Thyroid gland (tissue), 4 donors: ENCODE results near the gene RAX. TPM values are rescaled to one million over a fixed set of nuclear protein-coding genes. Genes with fewer than 3 reads are reported as not detected.

ENCODE experiments used
- DNase-seq, 2 donors: peaks; one replicate each; pipeline ENCODE4 v3.0.0-alpha.2; 2019
- H3K27ac ChIP-seq, 3 donors: fragments of 200-600 bp; sonication (generic); 1 replicate in 2 of 3; 2 replicates in 1 of 3; pipeline ENCODE4 v1.5.1; 2016 to 2019; ENCODE audit warnings: mild to moderate bottlenecking in 1 of 3, moderate library complexity in 1 of 3
- H3K27me3 ChIP-seq: fragments of 200-600 bp; sonication (generic); one replicate; pipeline ENCODE4 v1.5.1; 2019
- H3K36me3 ChIP-seq, 2 donors: fragments of 200-600 bp; sonication (generic); one replicate each; pipeline ENCODE4 v1.5.1; 2016 to 2019
- H3K4me1 ChIP-seq, 2 donors: fragments of 200-600 bp; sonication (generic); one replicate each; pipeline ENCODE4 v1.5.1; 2017 to 2019
- H3K4me3 ChIP-seq, 3 donors: fragments of 200-600 bp; sonication (generic); replicated peaks in 1 of 3; 1 replicate in 2 of 3; 2 replicates in 1 of 3; pipeline ENCODE4 v1.5.1; 2016; ENCODE audit warnings: mild to moderate bottlenecking in 1 of 3
- H3K9me3 ChIP-seq: fragments of 200-600 bp; sonication (generic); one replicate; pipeline ENCODE4 v1.5.1; 2017
- CTCF ChIP-seq, 6 experiments: fragments of 200-600 bp in 3 of 6; fragments of 450-650 bp in 3 of 6; sonication (generic) in 3 of 6; IDR thresholded peaks; one replicate each; pipeline ENCODE4 v1.5.1; 2016 to 2019; ENCODE audit warnings: antibody characterized with exemption in 6 of 6, mild to moderate bottlenecking in 2 of 6, inconsistent platforms in 1 of 6, moderate library complexity in 1 of 6
- POLR2A ChIP-seq, 2 donors: fragments of 450-650 bp; IDR thresholded peaks; one replicate each; pipeline ENCODE4 v1.6.1; 2017; ENCODE audit warnings: antibody characterized with exemption in 2 of 2, mild to moderate bottlenecking in 2 of 2, moderate library complexity in 1 of 2
- WGBS, 2 donors: methylation state at CpG; one replicate each; pipeline ENCODE4 v1.1.5; 2017; 5-methylcytosine and 5-hydroxymethylcytosine counted together
- intact Hi-C: fragments of 100-400 bp; cut with DNase I; formaldehyde crosslinking; loops from one replicate; pipeline ENCODE4 v1.15.1; 2023
- total RNA-seq, 4 donors: library from RNA; depleted of rRNA; stranded (reverse); fragments of >200 nt; gene quantifications; one replicate each; pipeline ENCODE4 v1.2.3, GENCODE V29; 2016

RAX gene
- total RNA-seq, 4 donors from 2014 or later = not detected

- intact Hi-C loops = no loop called here
- H3K27ac ChIP-seq = no peak overlapping the region
- H3K9me3 ChIP-seq = no peaks in the 10 kb centered on the region
- no peak overlapping the region for H3K4me3 ChIP-seq
- WGBS, 2 donors = 95 to 96% methylated on average over 2 of the region's 2 CpGs
- H3K27me3 ChIP-seq = no peaks in the 10 kb centered on the region
- H3K4me1 ChIP-seq = no peaks in the 10 kb centered on the region
- DNase-seq = no peak
- TF ChIP-seq CTCF (IDR thresholded peaks at IDR 0.05) (no peak), POLR2A (IDR thresholded peaks at IDR 0.05) (no peak)
- H3K36me3 ChIP-seq = no peaks in the 10 kb centered on the region
Measured at GRCh38 chr18:59229191-59229590, 44.1 kb downstream of the RAX start.

- H3K27me3 ChIP-seq = no peaks in the 10 kb centered on the region
- H3K27ac ChIP-seq = no peak overlapping the region
- H3K4me1 ChIP-seq = no peaks in the 10 kb centered on the region
- intact Hi-C loops = no loop called here
- 54 to 62% methylated on average over 1 of the region's 1 CpG for WGBS, 2 donors
- no peak for TF ChIP-seq CTCF (IDR thresholded peaks at IDR 0.05)
- no peaks in the 10 kb centered on the region for H3K9me3 ChIP-seq
- no peaks in the 10 kb centered on the region for H3K36me3 ChIP-seq
- H3K4me3 ChIP-seq = no peak overlapping the region
- DNase-seq = no peak
Measured at GRCh38 chr18:59228351-59228750, 44.9 kb downstream of the RAX start.

- Histone ChIP-seq H3K4me3 (no peak overlapping the region), H3K27ac (no peak overlapping the region), H3K36me3 (no peaks in the 10 kb centered on the region), H3K27me3 (peaks cover 18% of the 10 kb centered on the region), H3K9me3 (no peaks in the 10 kb centered on the region), H3K4me1 (peaks cover 0 to 14% of the 10 kb centered on the region in 2 donors)
- 64 to 78% methylated on average over 2 of the region's 2 CpGs for WGBS, 2 donors
- intact Hi-C loops = no loop called here
- TF ChIP-seq CTCF (IDR thresholded peaks at IDR 0.05) (no peak), POLR2A (IDR thresholded peaks at IDR 0.05) (no peak)
- no peak for DNase-seq
Measured at GRCh38 chr18:59222341-59222740, 50.9 kb downstream of the RAX start.

- DNase-seq = no peak
- no peak overlapping the region for H3K4me3 ChIP-seq
- peaks cover 18% of the 10 kb centered on the region for H3K27me3 ChIP-seq
- intact Hi-C loops = no loop called here
- no peaks in the 10 kb centered on the region for H3K9me3 ChIP-seq
- peaks cover 0 to 14% of the 10 kb centered on the region in 2 donors for H3K4me1 ChIP-seq
- H3K36me3 ChIP-seq = no peaks in the 10 kb centered on the region
- TF ChIP-seq CTCF (IDR thresholded peaks at IDR 0.05) = no peak
- no peak for TF ChIP-seq POLR2A (IDR thresholded peaks at IDR 0.05)
- H3K27ac ChIP-seq = no peak overlapping the region
- WGBS, 2 donors = 2 to 5% methylated on average over 44 to 47 of the region's 47 CpGs
Measured at GRCh38 chr18:59220784-59221765, 52.2 kb downstream of the RAX start.

- Histone ChIP-seq H3K27me3 (peaks cover 18% of the 10 kb centered on the region), H3K9me3 (no peaks in the 10 kb centered on the region), H3K4me1 (peaks cover 0 to 14% of the 10 kb centered on the region in 2 donors), H3K4me3 (no peak overlapping the region), H3K36me3 (no peaks in the 10 kb centered on the region), H3K27ac (no peak overlapping the region)
- DNase-seq = no peak
- TF ChIP-seq CTCF (IDR thresholded peaks at IDR 0.05) = no peak
- no peak for TF ChIP-seq POLR2A (IDR thresholded peaks at IDR 0.05)
- intact Hi-C loops = no loop called here
- 3 to 4% methylated on average over 18 to 23 of the region's 46 CpGs for WGBS, 2 donors
Measured at GRCh38 chr18:59220164-59220783, 53.0 kb downstream of the RAX start.
